Ovary (tissue), 9 donors: ENCODE results near the gene VKORC1. TPM values are rescaled to one million over a fixed set of nuclear protein-coding genes. Genes with fewer than 3 reads are reported as not detected.

Experiments
- DNase-seq, 5 donors: peaks; one replicate each; pipeline ENCODE4 v3.0.0-alpha.2; 2019 to 2020
- H3K27ac ChIP-seq, 2 donors: fragments of 200-600 bp; one replicate each; pipeline versions ENCODE4 v1.5.1 to v1.8.0; 2019 to 2022
- H3K27me3 ChIP-seq: fragments of 200-600 bp; one replicate; pipeline ENCODE4 v1.8.0; 2022
- H3K36me3 ChIP-seq: fragments of 200-600 bp; sonication (generic); one replicate; pipeline ENCODE4 v1.5.1; 2019
- H3K4me1 ChIP-seq: one replicate; pipeline ENCODE4 v1.8.1; 2013; ENCODE audit warnings: mild to moderate bottlenecking, moderate library complexity; ENCODE audit not compliant: insufficient read depth
- H3K4me3 ChIP-seq: fragments of 200-600 bp; sonication (generic); one replicate; pipeline ENCODE4 v1.5.1; 2017
- H3K9me3 ChIP-seq, 2 donors: fragments of 200-600 bp in 1 of 2; sonication (generic) in 1 of 2; one replicate each; pipeline versions ENCODE4 v1.5.1 to v1.8.1; 2013 to 2019; ENCODE audit warnings: mild to moderate bottlenecking in 1 of 2, moderate library complexity in 1 of 2
- CTCF ChIP-seq, 3 donors: fragments of 450-650 bp in 2 of 3; fragments of 200-600 bp in 1 of 3; IDR thresholded peaks; one replicate each; pipeline versions ENCODE4 v1.5.1 to v1.8.0; 2016 to 2022; ENCODE audit warnings: antibody characterized with exemption in 3 of 3, mild to moderate bottlenecking in 1 of 3
- EP300 ChIP-seq: sonication (generic); formaldehyde crosslinking; IDR thresholded peaks from one replicate; pipeline ENCODE4 v1.6.1; 2017; ENCODE audit warnings: antibody characterized with exemption
- POLR2A ChIP-seq: fragments of 450-650 bp; IDR thresholded peaks from one replicate; pipeline ENCODE4 v1.6.1; 2017; ENCODE audit warnings: antibody characterized with exemption, mild to moderate bottlenecking, moderate library complexity
- WGBS, 3 donors: extraction: QIAGEN DNeasy Blood & Tissue Kit in 1 of 3; methylation state at CpG; one replicate each; pipeline versions ENCODE4 v1.1.5 to v1.1.7; 2013 to 2017; 5-methylcytosine and 5-hydroxymethylcytosine counted together
- intact Hi-C, 4 donors: fragments of 100-400 bp; cut with DNase I; formaldehyde crosslinking; loops; one replicate each; pipeline versions ENCODE4 v1.11.0 to v1.15.1; 2022 to 2023
- polyA plus RNA-seq, 2 donors: library from polyadenylated mRNA; stranded (reverse); fragments of 200-250 nt in 1 of 2; fragments of 350-450 nt in 1 of 2; fragmentation: Illumina TruSeq in 1 of 2; extraction: RNeasy Lipid Tissue Mini Kit (QIAGEN cat#74804) in 1 of 2; gene quantifications; one replicate each; pipeline ENCODE4 v1.2.3, GENCODE V29; 2013 to 2014
- total RNA-seq, 7 donors: library from RNA; depleted of rRNA in 2 of 7; stranded (reverse); fragments of >200 nt in 2 of 7; fragmentation: NEBNext Ultra II Directional in 3 of 7; extraction: Animal tissue kit (Norgen Biotek cat#: 25700) in 3 of 7; gene quantifications; one replicate each; pipeline versions ENCODE4 v1.1.0 to v1.2.4, GENCODE V29; 2016 to 2023
- donor health status: DM: no; HTN: no; CAD: no; lungs with moderate emphysema.
- donor health status: DM: no; HTN: no; CAD: no.
- donor health status: Bipolar disorder and iron deficiency.
- donor health status: DM: yes; HTN: yes; CAD: no.
- donor health status: DM: no; HTN: no; CAD: no.
- donor health status: DM: yes; HTN: yes; CAD: no.

VKORC1 gene
- total and polyA plus RNA-seq, 9 donors: 72.1 to 141 (median 86.4) TPM

GRCh38 chr16:31136287-31136662 is 41.7 kb upstream of the VKORC1 start:
- Histone ChIP-seq H3K27me3 (no peaks in the 10 kb centered on the region), H3K4me3 (no peak overlapping the region), H3K9me3 (no peaks in the 10 kb centered on the region), H3K27ac (no peak overlapping the region), H3K36me3 (no peaks in the 10 kb centered on the region), H3K4me1 (peaks cover under 1% of the 10 kb centered on the region)
- TF ChIP-seq EP300 (no peak), CTCF (IDR thresholded peaks at IDR 0.05) (no peak), POLR2A (no peak)
- intact Hi-C loops: loop anchor here in 1 of 4 donors (10.0 kb wide), 1 partner anchor 49 kb away; the partner anchor contains the start of gene FUS
- 87 to 91% (median 88%) methylated on average over 6 of the region's 6 CpGs for WGBS, 3 donors
- no peak for DNase-seq

DNA sequence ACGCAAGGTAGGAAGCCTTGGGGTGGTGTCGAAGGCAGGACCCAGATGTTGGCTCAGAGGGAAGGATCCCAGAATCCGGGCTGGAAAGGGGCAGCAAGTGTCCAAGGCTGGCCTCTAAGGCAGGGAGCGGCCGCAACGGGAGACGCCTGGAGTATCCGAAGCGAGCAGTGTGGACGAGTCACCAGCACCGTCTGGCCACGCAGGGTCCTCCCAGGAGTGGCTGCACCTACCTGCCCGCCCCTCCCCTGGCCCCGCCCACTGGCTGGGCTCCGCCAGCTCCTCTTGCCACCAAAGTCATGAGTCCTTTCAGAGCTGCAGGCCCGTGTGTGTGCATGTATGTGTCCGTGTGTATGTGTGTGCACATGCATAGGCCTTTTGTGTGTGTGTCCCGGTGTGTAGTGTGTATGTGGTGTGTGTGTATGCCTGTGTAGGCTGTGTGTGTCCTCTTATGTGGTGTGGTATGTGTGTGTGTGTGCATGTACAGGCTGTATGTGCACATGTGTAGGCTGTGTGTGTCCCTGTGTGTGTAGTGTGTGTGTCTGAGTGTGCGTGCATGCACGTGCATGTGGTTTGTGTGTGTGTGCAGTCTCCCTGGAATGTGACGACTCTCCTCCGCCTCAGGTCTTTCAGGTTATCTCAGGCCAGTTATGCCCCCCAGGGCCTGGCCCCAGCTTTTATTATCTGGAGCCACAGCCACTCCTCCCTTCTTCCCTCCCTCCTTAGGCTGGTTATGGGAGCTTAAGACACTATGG is 41.1 kb upstream of the VKORC1 start, which contains the start of gene PRSS8:
PRSS8 (minus strand) TSS at position 193 of the 752 bp plus-strand sequence. CDS start 229 bp downstream, outside the sequence.
- 50 to 55% (median 55%) methylated on average over 21 to 22 of the region's 22 CpGs for WGBS, 3 donors
- TF ChIP-seq EP300: no peak
- intact Hi-C loops: loop anchor here in 1 of 4 donors (10.0 kb wide), 1 partner anchor 49 kb away; the partner anchor contains the start of gene FUS
- Histone ChIP-seq H3K27ac (no peak within 1 kb of the TSS), H3K27me3 (no peaks in the 10 kb centered on the region), H3K4me1 (no peaks in the 10 kb centered on the region), H3K9me3 (no peaks in the 10 kb centered on the region), H3K4me3 (peak within 1 kb of the TSS; percentile 4), H3K36me3 (no peaks in the 10 kb centered on the region)
- DNase-seq: no peak

DNA sequence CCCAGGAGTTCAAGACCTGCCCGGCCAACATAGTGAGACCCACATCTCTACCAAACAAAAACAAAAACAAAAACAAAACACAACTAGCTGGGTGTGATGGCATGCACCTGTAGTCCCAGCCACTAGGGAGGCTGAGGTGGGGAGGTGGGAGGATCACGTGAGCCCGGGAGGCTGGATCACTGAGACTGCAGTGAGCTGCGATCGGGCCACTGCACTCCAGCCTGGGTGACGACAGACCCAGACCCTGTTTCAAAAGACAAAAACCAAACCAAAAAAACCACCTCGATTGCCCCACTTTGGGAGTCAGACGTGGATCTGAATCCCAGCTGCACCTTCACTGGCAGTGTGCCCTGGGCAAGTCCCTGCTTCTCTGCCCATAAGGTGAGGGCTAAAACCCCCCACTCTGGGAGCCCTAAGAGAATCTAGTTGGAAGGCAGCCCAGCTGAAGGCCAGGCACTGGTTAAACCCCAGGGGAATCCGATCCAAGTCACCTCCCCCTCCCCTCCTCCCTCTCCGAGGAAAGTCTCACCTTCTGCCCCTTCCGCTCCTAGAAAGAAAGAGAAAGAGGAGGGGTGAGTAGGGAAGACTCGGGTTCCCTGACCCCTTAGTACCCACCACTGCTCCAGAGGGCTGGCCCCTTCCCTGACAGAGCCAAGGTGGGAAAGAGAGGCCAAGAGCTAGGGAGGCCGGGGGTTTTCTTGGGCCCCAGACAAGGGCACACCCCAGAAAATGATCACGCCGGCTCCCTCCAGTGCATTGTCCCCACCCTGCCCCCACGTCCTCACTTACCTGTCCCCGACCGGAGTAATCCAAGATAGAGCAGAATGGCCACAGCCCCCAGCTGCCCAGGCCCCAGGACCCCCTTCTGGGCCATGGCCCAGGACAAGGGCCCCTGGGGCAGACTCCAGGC is 40.3 kb upstream of the VKORC1 start:
- no peak for TF ChIP-seq CTCF (IDR thresholded peaks at IDR 0.05)
- TF ChIP-seq EP300: no peak
- TF ChIP-seq POLR2A: no peak
- Histone ChIP-seq H3K9me3 (no peaks in the 10 kb centered on the region), H3K36me3 (no peaks in the 10 kb centered on the region), H3K27ac (no peak overlapping the region), H3K4me1 (no peaks in the 10 kb centered on the region), H3K4me3 (peak overlapping the region; percentile 4), H3K27me3 (no peaks in the 10 kb centered on the region)
- intact Hi-C loops: loop anchor here in 1 of 4 donors (10.0 kb wide), 1 partner anchor 50 kb away; the partner anchor contains the start of gene FUS
- DNase-seq: no peak
- 15 to 21% (median 18%) methylated on average over 18 of the region's 18 CpGs for WGBS, 3 donors

GRCh38 chr16:31134091-31134571 is 39.5 kb upstream of the VKORC1 start:
- intact Hi-C loops: loop anchor here in 1 of 4 donors (10.0 kb wide), 1 partner anchor 51 kb away; the partner anchor contains the start of gene FUS
- H3K4me1 ChIP-seq: no peaks in the 10 kb centered on the region
- H3K27me3 ChIP-seq: no peaks in the 10 kb centered on the region
- no peak for DNase-seq
- no peaks in the 10 kb centered on the region for H3K9me3 ChIP-seq
- H3K27ac ChIP-seq: no peak overlapping the region
- WGBS, 3 donors: 38 to 44% (median 40%) methylated on average over 5 of the region's 5 CpGs
- H3K36me3 ChIP-seq: no peaks in the 10 kb centered on the region
- TF ChIP-seq EP300 (no peak), POLR2A (no peak), CTCF (IDR thresholded peaks at IDR 0.05) (no peak)
- H3K4me3 ChIP-seq: no peak overlapping the region
